Measurements from ENCODE around the gene GPX2. TPM values are rescaled to one million over a fixed set of nuclear protein-coding genes. Genes with fewer than 3 reads are reported as not detected.
A peak's percentile ranks its signal among the peaks of the same experiment; 100 is the strongest.

Gene GPX2
- total RNA-seq, 1 experiment from 2014 or later, result not detected

- Histone ChIP-seq H3K9me3 (ENCODE audit: low read depth, low read length, poor library complexity, severe bottlenecking) (no peaks in the 10 kb centered on the region), H3K27ac (ENCODE audit: low read depth, low read length, poor library complexity, severe bottlenecking) (no peak overlapping the region), H3K4me3 (ENCODE audit: low read depth, low read length, poor library complexity, severe bottlenecking) (peak overlapping the region; percentile 70), H3K36me3 (ENCODE audit: insufficient read depth, low read length, poor library complexity, severe bottlenecking) (no peaks in the 10 kb centered on the region), H3K4me1 (ENCODE audit: insufficient read depth, low read length, poor library complexity, severe bottlenecking) (peaks cover 20% of the 10 kb centered on the region), H3K27me3 (replicated peaks; ENCODE audit: insufficient read depth, low read depth, low read length, poor library complexity) (no peaks in the 10 kb centered on the region)
- CTCF ChIA-PET, result interaction anchor here (0.7 to 1.1 kb wide), 2 partner anchors 11 to 20 kb away, joined by 3 to 5 read pairs; no protein-coding TSS in a partner anchor
- intact Hi-C loops (cut with micrococcal nuclease; ENCODE audit: unreplicated experiment), result no loop called here
- DNase-seq (ENCODE audit: low spot score), result no peak
- no peak for TF ChIP-seq EZH2 (IDR thresholded peaks at IDR 0.05; ENCODE audit: borderline replicate concordance, low read depth, low read length, poor library complexity, severe bottlenecking)
- no peak for TF ChIP-seq CTCF (conservative IDR thresholded peaks at IDR 0.05; ENCODE audit: low read depth, low read length)
- POLR2A ChIA-PET (ENCODE audit: low non-redundant PET), result no interaction called here
- no TSS peak for BruUV-seq (replicated peaks)
Measured at GRCh38 chr14:64970776-64971477, 28.4 kb upstream of the GPX2 start.

- no peaks in the 10 kb centered on the region for H3K9me3 ChIP-seq (ENCODE audit: low read depth, low read length, poor library complexity, severe bottlenecking)
- H3K27ac ChIP-seq (ENCODE audit: low read depth, low read length, poor library complexity, severe bottlenecking), result no peak overlapping the region
- no TSS peak for BruUV-seq (replicated peaks)
- H3K36me3 ChIP-seq (ENCODE audit: insufficient read depth, low read length, poor library complexity, severe bottlenecking), result no peaks in the 10 kb centered on the region
- TF ChIP-seq EZH2 (IDR thresholded peaks at IDR 0.05; ENCODE audit: borderline replicate concordance, low read depth, low read length, poor library complexity, severe bottlenecking) (no peak), CTCF (conservative IDR thresholded peaks at IDR 0.05; ENCODE audit: low read depth, low read length) (no peak)
- H3K27me3 ChIP-seq (replicated peaks; ENCODE audit: insufficient read depth, low read depth, low read length, poor library complexity), result no peaks in the 10 kb centered on the region
- intact Hi-C loops (cut with micrococcal nuclease; ENCODE audit: unreplicated experiment), result no loop called here
- ChIA-PET POLR2A (ENCODE audit: low non-redundant PET) (no interaction called here), CTCF (no interaction called here)
- H3K4me1 ChIP-seq (ENCODE audit: insufficient read depth, low read length, poor library complexity, severe bottlenecking), result peaks cover 20% of the 10 kb centered on the region
- no peak for DNase-seq (ENCODE audit: low spot score)
- no peak overlapping the region for H3K4me3 ChIP-seq (ENCODE audit: low read depth, low read length, poor library complexity, severe bottlenecking)
Measured at GRCh38 chr14:64970041-64970440, 27.5 kb upstream of the GPX2 start.

- intact Hi-C loops (cut with micrococcal nuclease; ENCODE audit: unreplicated experiment), result no loop called here
- Histone ChIP-seq H3K4me1 (ENCODE audit: insufficient read depth, low read length, poor library complexity, severe bottlenecking) (peaks cover 20% of the 10 kb centered on the region), H3K4me3 (ENCODE audit: low read depth, low read length, poor library complexity, severe bottlenecking) (no peak overlapping the region), H3K36me3 (ENCODE audit: insufficient read depth, low read length, poor library complexity, severe bottlenecking) (no peaks in the 10 kb centered on the region), H3K9me3 (ENCODE audit: low read depth, low read length, poor library complexity, severe bottlenecking) (no peaks in the 10 kb centered on the region), H3K27ac (ENCODE audit: low read depth, low read length, poor library complexity, severe bottlenecking) (peak overlapping the region; percentile 59), H3K27me3 (replicated peaks; ENCODE audit: insufficient read depth, low read depth, low read length, poor library complexity) (no peaks in the 10 kb centered on the region)
- no peak for TF ChIP-seq EZH2 (IDR thresholded peaks at IDR 0.05; ENCODE audit: borderline replicate concordance, low read depth, low read length, poor library complexity, severe bottlenecking)
- no peak for TF ChIP-seq CTCF (conservative IDR thresholded peaks at IDR 0.05; ENCODE audit: low read depth, low read length)
- POLR2A ChIA-PET (ENCODE audit: low non-redundant PET), result no interaction called here
- DNase-seq (ENCODE audit: low spot score), result peak; percentile 40
- no TSS peak for BruUV-seq (replicated peaks)
- CTCF ChIA-PET, result no interaction called here
Measured at GRCh38 chr14:64968651-64969050, 26.1 kb upstream of the GPX2 start.
